NCI-H524 treated with DMSO at 0.1 percent for 48 hours (cell line): ENCODE measurements around the gene PAGR1.
"Not testable (repeated sequence)": the region's sequence is repeated elsewhere in the genome, so short reads cannot be mapped to it uniquely, and the experiment has no call there.

Experiments used
- DNase-seq: peaks from one replicate; lab custom pipeline; 2025; lab: John Stamatoyannopoulos, UW

The PAGR1 gene

GRCh38 chr16:29868396-29869009, 52.6 kb downstream of the PAGR1 start:
- no peak for DNase-seq

- DNase-seq = not testable (repeated sequence)
Observed at GRCh38 chr16:29869067-29869466, 53.1 kb downstream of the PAGR1 start.
